Fibroblast of gingiva (primary cell): ENCODE data around the gene EPRS1.
"Not testable (repeated sequence)": the region's sequence is repeated elsewhere in the genome, so short reads cannot be mapped to it uniquely, and the experiment has no call there.

Experiments used
- DNase-seq: peaks from one replicate; pipeline ENCODE4 v3.0.0-alpha.2; 2011; ENCODE audit warnings: low read depth

Gene EPRS1

DNA sequence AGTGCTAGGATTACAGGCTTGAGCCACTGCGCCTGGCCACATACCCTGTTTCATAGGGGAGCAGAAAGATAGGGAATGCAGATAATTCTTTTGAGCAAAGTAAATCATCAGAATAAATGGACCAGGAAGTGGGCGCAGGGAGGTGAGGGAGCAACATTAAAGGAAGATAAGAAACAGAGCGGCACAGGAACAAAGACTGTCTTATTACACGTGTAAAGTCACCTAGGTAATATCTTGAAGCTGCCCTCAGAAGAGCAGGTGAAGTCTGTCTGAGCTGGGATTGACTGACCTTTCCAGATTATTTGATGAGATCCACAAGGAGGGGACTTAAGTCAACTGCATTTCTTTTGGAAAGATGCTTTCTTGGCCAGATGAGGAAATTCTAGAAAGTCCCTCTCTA lies 7.7 kb downstream of the EPRS1 start:
- no peak for DNase-seq

DNA sequence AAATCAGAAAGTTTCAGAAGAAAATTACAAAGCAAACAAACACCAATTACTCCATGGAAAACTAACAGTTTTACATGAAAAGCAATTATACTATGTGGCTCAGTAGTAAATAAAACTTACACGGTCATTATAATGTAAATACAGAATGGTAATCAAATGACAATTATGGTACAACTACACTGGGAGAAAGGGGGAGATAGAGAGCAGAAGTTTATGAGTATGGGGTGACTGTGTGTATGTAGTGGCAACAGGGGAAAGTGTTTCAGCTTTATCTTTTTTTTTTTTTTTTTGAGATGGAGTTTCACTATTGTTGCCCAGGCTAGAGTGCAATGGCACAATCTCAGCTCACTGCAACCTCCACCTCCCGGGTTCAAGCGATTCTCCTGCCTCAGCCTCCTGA lies 8.5 kb downstream of the EPRS1 start:
- not testable (repeated sequence) for DNase-seq

DNA sequence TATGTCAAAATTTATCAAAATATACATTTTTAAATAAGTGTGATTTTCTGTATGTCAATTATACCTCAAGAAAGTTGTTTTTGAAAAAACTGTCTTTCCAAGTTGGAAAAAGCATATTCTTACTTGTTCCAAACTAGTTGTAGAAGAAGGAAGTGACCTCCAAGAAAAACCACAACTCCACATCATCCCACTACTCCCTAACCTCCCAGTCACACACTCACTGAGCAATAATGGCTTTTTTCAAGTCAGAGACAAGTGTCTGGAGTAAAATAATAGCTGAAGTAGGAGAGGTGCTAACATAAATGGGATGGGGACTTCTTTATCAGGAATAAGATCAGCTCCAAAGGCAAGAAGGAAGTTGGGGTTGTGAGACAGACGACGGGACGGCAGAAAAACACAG lies 13.4 kb downstream of the EPRS1 start:
- no peak for DNase-seq

GRCh38 chr1:220031287-220031686 lies 15.0 kb downstream of the EPRS1 start:
- no peak for DNase-seq

- DNase-seq, result no peak
Observed at GRCh38 chr1:220028346-220028895, 17.9 kb downstream of the EPRS1 start.

DNA sequence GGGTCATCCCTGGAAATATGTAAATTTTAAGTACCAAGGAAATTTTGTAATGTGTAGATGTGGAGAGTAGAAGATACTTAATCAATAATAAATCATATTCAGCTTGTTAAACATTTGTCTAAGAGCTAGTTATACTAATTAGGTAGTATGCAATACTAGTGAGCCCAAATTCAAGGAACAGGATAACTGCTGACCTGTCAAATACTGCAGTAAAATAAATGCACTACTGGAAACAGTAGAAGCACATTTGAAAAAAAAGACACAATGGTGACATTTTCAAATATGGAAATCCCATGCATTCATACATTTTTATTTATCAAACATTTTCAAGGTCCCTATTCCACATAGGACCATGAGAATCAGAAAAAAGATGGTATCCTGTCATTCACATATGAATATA lies 27.2 kb downstream of the EPRS1 start:
- no peak for DNase-seq

- peak; percentile 46 for DNase-seq
Observed at GRCh38 chr1:220013497-220013896, 32.8 kb downstream of the EPRS1 start.

GRCh38 chr1:220012259-220012658 lies 34.0 kb downstream of the EPRS1 start:
- peak; percentile 45 for DNase-seq

DNA sequence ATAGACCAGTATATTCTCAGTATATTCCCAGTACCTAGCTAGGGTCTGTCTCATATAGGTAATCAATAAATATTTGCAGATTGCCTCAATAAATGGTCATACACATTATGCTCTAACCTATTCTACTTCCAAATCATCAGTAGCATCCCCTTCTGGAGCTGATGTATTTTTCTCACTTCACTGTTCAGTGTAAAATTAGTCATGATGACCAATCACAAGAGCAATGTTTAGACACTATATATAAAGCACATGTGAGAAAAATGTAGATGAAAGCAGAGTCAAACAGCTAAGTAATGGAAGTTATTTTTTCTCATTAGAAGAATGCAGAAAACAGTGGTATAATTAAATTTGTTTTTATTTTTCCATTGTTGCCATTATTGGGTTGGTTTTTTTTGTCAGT lies 34.7 kb downstream of the EPRS1 start:
- DNase-seq, result no peak

- no peak for DNase-seq
Observed at GRCh38 chr1:220007438-220007837, 38.9 kb downstream of the EPRS1 start.

GRCh38 chr1:220005489-220005888 lies 40.8 kb downstream of the EPRS1 start:
- no peak for DNase-seq

DNA sequence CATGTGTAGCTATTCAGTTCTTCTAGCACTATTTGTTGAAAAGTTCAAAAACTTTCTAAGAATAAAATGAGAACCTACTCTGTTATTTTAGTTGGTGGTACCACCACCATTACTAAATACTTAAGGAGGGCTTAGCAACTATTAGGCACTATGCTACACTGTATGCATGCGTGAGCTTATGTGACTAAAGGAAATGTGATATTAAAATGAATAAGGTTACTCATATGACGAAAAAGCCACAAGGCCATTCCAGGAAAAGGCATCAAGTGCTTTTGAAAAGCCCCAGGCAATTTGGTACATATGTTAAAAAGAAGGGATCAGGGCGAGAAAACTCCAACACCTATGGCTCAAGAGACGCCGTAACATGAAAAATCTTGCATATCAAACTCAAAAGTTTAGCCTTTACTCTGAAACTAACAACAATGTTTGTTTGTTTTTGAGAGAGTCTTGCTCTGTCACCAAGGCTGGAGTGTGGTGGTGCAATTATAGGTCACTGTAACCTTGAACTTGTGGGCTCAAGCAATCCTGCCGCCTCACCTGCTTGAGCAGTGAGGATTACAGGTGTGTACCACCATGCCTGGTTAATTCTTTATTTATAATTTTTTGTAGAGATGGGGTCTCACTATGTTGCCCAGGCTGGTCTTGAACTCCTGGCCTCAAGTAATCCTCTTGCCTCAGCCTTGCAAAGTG lies 42.5 kb downstream of the EPRS1 start:
- DNase-seq, result no peak

- no peak for DNase-seq
Observed at GRCh38 chr1:220003015-220003414, 43.3 kb downstream of the EPRS1 start.

- no peak for DNase-seq
Observed at GRCh38 chr1:220001095-220001501, 45.2 kb downstream of the EPRS1 start.

DNA sequence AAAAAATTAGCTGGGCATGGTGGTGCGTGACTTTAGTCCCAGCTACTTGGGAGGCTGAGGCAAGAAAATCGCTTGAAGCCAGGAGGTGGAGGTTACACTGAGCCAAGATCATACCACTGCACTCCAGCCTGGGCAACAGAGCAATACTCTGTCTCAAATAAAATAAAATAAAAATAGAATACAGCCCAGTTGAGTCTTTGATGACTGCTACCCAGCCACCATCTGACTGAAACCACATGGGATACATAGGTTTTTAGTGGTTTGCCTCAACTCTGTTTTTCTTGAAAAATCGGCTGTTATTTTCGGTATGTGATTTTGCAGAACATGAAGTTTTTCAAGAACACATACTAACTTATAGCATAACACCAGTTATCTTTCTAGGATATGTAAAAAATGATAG lies 46.5 kb downstream of the EPRS1 start:
- DNase-seq, result no peak
